GM21447 (cell line): ENCODE measurements around the gene ATP6AP2.
"Not testable (repeated sequence)": the region's sequence is repeated elsewhere in the genome, so short reads cannot be mapped to it uniquely, and the experiment has no call there.

ENCODE experiments used
- ATAC-seq: cut with Tn5 transposase; IDR thresholded peaks from one replicate; pipeline ENCODE4 v1.9.1; 2021; ENCODE audit not compliant: unreplicated experiment

Gene ATP6AP2

DNA sequence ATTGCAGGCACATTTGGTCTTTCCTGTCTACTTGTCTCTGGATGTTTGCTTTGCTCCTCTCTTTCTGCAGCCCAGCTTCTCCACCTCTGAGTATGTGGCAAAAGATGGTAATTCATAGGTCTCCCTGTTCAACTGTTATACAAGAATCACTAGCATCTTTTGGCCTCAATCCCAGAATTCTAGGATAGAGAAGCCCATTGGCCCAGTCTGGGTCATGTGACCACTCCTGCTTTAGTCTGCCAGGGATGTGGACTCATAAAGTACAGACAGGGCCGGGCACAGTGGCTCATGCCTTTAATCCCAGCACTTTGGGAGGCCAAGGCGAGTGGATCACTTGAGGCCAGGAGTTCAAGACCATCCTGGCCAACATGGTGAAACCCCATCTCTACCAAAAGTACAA lies 5.4 kb upstream of the ATP6AP2 start:
- not testable (repeated sequence) for ATAC-seq

DNA sequence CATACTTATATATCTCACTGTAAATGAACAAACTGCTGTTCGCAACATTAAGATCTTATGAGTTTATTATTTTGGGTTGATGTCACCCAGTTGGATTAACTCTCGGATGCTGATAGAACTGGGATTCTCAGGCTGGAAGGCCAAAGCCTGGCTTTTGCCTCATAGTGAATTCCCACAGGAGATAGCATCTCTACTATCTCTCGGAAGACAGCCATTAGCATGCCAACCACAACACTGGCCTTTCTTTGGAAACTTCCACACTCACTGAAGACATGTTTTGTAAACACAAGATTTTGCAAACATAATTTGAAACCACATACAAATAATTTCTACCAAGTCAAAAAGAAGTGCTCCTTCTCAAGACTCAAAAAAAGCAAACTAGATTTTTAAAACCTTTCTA lies 4.5 kb upstream of the ATP6AP2 start:
- no peak for ATAC-seq

DNA sequence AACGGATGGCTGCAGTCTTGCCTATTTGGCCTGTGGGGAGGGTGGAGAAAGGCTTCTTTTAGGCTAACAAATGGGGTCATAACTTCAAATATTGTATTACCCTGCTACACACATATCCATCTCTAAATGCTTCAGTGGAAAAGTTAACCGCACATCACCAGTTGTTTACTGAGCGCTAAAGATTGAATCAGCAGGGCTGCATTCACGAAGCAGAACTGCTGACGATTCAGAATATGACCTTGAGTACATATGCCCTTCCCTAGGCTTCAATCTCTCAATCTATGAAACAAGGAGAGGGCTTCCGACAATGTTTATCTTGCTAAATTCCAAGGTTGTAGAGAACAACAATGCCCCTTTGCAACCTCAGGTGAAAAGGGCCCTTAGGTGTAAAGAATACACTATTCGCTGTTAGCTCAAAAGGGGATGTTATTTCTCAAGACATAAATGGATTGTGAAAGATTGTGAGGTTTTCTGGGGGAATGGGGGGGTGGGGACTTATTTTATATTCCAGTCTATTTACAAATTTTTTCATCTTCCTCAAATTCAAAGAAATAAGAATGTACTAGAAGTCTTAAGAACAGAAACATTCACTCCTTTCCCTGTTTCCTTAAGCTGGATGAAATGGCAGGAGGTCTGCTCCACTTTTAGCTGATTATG lies 2.6 kb upstream of the ATP6AP2 start:
- no peak for ATAC-seq

DNA sequence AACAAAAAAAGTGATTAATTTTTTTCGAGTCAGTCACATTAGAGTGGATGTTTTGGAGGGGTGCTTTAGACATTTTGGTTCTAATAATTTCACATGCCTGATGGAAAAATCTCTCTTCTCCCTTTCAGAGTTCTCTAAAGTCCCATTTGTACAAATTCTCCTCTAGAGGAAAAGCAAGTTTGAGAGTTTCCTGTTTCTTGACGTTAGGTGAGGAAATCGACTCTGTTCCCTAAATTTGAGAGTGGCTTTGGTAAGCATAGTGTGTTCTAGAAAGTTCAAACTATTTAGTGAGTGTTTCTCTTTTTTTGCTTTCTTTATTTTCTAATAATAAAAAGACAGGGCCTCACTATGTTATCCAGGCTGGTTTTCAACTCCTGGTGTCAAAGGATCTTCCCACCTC lies 1.6 kb upstream of the ATP6AP2 start:
- no peak for ATAC-seq

DNA sequence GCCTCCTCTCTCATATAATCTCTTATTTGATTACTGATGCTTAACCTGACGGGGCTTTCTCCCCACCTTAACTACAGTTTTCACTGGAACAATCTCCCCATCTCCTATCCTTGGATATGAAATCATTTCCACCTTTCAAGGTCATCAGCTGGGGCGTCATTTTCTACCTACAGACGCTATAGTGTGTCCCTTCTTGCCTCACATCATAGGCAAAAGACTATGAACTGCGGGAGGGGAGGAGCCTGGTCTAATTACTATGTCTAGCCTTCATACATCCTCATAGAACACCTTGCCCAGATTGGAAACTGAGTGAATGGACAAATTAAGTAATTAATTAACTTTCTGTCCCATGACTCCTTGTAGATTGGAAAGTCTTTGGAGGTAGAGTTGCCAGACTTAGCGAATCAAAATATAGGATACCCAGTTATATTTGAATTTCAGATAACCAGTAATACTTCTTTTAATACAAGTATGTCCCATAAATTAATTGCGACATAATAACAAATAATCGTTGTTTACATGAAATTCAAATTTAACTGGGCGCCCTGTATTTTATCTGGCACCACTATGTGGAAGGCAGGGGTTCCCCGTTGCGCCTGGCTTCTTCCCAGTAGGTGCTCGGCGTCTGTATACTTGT lies 752 bp upstream of the ATP6AP2 start:
- ATAC-seq: peak; percentile 52

DNA sequence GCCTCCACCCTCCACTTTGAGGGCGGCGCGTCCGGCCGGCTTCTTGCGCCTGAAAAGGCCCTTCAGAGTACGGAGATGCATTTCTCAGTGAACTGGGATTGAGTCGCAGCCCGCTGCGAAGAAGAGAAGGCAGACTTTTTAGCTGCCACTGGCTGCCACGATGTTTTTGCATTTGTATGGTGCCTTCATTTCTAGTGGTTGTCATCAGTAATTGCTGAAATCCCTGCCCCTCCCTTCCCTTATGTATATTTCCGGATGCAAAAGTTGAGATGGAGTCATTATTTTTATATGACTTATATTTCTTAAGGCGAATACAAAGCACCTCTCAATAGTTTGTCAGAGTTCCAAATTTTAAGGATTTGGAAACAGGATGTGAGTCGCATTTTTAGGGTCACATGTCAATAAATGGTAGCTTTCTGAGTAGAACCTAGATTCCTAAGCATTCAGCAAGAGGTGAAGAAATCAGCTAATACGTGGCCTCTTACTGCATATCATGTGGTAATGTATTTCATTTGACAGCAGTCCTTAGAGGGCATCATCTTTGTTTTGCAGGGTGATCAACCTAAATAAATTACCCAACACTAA lies 658 bp downstream of the ATP6AP2 start:
- peak; percentile 6 for ATAC-seq

DNA sequence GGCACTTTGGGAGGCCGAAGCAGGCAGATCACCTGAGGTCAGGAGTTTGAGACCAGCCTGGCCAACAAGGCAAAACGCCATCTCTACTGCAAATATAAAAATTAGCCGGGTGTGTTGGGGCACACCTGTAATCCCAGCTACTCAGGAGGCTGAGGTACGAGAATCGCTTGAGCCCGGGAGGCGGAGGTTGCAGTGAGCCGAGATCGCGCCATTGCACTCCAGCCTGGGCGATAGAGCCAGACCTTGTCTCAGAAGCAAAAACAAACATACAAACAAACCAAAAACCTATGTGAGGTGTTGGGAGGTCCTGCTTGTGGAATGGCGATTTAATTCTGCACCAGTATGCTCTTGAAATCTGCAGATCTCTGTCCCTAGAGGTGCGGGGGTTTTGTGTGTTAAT lies 1.4 kb downstream of the ATP6AP2 start:
- not testable (repeated sequence) for ATAC-seq

DNA sequence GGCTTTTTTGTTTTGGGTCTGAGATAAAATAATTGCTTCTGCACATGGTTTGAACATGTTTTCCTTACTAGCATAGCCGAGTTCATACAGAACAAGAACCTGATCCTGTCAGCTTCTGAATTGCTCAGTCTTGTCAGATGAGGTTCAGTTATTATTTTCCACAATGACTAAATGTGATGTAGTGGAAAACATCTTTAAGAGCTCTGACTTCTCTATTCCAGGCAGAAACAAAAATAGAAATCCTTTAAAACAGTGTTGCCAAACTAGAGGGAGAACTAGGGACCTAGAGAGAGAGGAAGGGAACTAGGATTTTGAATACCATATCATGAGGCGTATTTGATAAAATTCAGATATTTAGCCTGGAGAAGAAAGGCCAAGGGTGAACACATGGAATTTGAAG lies 2.0 kb downstream of the ATP6AP2 start:
- no peak for ATAC-seq

DNA sequence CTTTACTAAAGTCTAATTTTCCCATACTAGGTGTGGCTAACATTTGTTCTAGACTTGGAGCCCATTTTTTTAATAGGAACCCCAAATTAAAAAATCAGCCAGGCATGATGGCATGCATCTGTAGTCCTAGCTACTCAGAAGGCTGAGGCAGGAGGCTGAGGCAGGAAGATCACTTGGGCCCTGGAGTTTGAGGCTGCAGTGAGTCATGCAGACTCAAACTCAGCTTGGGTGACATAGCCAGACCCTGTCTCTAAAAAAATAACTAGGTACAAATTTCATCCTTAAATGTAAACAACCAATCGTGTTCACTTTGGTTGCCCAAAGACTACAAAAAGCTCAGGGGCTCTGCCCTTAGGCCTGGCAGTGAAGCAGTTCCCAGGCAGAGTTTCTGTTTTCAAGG lies 6.9 kb downstream of the ATP6AP2 start:
- ATAC-seq: not testable (repeated sequence)

DNA sequence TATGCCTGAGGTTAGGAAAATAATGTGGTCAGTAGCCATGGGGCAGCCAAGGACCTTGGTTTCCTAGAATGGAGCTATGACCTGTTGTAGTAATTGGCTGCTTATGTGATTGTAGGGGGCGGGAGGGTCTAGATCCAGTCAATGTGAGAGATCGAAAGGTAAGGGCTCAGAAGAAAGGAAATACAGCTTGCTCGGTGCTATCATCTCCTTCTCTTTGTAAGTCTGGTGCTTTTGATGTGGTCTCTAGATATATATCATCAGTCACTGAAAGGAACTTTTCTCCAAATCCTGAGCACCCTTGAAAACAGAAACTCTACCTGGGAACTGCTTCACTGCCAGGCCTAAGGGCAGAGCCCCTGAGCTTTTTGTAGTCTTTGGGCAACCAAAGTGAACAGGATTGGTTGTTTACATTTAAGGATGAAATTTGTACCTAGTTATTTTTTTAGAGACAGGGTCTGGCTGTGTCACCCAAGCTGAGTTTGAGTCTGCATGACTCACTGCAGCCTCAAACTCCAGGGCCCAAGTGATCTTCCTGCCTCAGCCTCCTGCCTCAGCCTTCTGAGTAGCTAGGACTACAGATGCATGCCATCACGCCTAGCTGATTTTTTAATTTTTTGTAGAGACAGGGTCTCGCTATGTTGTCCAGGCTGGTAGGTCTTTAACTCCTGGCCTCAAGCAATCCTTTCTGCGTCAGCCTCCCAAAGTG lies 9.0 kb downstream of the ATP6AP2 start:
- not testable (repeated sequence) for ATAC-seq

DNA sequence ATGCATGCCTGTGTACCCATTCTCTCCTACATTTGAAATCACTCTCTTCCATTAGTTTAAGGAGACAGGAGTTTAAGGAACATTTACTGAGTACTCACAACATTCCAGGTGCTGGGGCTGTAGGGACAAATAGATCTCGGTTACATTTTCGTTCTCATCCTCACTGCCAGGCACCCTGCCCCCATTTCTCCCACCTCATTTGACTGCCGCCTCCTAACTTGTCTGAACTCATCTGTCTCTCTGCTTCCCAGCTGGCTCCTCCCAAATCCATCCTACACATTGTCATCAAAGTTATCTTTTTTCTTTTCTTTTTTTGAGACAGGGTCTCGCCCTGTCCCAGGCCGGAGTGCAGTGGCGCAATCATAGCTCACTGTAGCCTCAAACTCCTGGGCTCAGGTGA lies 22.7 kb downstream of the ATP6AP2 start:
- ATAC-seq: no peak

DNA sequence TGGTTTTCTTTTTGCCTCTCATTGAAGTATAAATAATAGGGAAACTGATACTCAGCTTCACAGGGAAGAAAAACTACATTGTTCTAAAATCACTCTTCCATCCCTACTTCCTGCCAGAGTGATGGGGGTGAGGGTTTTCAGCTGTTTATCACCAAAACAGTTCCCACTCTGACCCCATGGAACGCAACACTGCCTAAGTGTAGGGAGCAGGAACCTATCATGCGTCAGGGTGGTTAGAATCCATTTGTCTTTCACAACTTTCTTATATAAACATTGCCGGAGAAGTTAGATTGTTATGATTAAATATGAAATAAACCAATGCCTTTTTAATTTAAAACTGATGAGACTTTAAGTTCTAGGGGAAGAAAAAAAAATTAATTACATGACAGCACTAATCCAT lies 26.6 kb downstream of the ATP6AP2 start:
- ATAC-seq: no peak

DNA sequence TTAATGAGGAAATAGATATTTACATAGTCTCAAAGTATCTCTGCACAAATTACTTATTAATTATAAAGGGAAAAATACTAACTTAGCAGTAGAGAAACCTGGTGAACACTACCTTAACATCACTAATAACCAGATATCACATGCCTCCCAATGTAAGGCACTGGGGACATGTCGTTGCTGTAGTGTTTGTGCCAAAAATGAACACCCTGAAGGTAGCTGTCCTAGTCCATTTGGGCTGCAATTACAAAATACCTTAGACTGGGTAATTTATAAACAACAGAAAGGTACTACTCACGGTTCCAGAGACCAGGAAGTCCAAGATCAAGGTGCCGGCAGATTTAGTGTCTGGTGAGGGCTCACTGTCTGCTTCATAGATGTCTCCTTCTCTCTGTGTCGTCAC lies 31.7 kb downstream of the ATP6AP2 start:
- no peak for ATAC-seq

DNA sequence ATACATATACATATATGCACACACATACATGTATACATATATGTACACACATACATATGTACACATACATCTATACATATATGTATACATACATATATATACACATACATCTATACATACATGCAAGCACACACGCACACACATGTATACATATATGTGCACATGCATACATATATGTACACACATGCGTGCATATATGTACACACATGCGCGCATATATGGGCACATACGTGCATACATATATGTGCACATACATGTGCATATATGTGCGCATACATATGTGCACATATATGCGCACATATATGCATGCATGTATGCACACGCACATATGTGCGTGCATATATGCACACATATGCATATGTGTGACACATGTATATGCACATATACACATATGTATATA lies 35.2 kb downstream of the ATP6AP2 start:
- ATAC-seq: no peak

DNA sequence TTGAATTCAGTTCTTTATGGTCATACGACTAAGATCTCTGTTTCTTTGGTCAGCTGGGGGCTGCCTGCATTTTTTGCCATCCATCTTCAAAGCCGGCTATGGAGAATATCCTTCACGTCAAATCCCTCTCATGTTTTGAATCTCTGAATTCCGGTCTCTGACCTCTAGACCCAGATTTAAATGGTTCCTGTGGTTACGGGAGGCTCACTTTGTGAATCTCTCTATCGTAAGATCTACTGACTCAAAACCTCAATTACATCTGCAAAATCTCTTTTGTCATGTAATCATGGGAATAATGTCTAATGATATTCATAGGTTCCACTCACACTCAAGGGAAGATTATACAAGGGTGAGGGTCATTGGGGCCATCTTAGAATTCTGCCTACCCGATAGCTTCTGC lies 36.8 kb downstream of the ATP6AP2 start:
- no peak for ATAC-seq

DNA sequence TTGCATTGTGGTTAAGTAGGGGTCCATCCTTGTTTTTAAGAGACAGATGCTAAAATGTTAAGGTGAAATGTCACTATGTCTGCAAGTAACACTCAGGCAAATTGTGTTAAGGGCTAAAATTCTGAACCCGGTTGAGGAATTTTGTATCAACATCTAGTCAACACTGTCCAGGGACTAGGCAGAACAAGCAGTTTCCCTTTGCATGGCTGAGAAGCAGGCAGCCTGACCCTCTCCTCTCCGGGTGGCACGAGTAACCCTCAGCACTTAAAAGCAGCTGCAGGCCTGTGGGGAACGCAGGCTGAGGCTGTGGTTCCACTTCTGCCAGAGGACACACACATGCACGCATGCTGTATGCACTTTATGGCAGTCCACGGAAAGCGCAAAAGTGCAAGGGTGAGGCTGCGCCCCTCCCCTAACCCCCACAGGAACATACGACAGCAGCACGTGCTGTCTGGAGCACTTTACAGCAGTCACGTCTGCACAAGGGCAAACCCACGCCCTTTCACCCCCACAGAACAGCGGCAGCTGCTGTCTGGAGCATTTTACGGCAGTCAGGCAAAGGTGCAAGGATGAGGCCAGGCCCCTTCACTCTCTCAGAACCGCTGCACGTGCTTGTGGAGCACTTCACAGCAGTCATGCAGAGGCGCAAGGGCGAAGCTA lies 41.8 kb downstream of the ATP6AP2 start:
- no peak for ATAC-seq

DNA sequence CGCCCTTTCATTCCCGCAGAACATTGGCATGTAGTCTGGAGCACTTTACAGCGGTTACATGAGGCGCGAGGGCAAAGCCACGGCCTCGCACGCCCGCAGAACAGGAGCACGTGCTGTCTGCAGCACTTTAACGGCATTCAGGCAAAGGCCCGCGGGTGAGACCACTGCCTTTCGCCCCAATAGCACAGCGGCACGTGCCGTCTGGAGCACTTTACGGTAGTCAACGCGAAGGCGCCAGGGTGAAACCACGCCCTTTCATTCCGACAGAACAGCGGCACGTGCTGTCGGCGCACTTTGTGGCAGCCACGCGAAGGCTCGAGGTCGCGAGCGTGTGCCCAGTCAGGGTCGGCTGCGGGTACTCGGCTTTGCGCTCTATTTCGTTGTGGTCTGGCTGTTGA lies 42.4 kb downstream of the ATP6AP2 start, which contains the start of gene MPC1L:
TSS of gene MPC1L (plus strand) at position 290 of the 398 bp plus-strand sequence. CDS start 138 bp downstream, outside the sequence.
- ATAC-seq: no peak

DNA sequence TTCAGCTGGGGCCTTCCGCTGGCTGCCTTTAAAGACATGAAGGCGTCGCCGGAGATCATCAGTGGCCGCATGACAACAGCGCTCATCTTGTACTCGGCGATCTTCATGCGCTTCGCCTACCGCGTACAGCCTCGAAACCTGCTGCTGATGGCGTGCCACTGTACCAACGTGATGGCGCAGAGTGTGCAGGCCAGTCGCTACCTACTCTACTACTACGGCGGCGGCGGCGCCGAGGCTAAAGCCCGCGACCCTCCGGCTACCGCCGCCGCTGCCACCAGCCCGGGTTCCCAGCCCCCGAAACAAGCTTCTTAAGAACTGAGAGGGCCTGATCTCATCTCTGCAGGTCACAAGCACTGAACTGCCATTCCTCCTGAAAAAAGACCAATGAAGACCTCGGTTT lies 42.9 kb downstream of the ATP6AP2 start:
- ATAC-seq: no peak

DNA sequence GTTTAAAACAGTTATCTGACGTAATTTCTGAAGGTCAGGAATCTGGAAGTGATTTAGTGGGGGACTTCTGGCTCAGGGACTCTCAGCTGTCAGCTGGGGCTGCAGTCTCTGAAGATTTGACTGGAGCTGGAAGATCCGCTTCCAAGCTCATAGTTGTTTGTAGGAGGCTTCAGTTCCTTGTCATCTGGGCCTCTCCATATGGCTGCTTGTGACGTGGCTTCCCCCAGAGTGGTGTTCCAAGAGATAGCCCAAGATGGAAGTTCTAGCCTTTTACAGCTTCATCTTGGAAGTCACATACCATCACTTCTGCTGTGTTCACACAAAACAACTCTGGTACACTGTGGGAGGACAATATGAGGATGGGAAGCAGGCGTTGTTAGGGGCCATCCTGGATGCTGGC lies 44.5 kb downstream of the ATP6AP2 start:
- ATAC-seq: no peak

DNA sequence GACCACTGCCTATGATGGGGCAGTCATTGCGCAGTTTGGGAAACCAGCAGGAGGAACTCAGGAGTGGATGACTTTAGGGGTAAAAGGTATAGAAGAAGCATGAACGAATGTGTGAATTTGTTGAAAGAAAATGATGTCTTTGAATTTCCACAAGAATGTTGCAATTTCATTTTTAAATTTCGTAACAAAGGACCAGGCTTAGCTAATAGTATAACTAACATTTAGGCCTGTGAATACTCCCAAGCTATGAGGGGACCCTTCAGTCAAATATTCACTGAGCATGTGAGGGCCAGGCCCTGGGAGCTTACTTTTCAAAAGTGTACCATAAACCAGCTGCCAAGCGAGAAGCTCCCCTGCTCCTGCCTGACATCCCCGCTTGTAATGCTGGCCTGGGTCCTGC lies 47.7 kb downstream of the ATP6AP2 start:
- no peak for ATAC-seq

DNA sequence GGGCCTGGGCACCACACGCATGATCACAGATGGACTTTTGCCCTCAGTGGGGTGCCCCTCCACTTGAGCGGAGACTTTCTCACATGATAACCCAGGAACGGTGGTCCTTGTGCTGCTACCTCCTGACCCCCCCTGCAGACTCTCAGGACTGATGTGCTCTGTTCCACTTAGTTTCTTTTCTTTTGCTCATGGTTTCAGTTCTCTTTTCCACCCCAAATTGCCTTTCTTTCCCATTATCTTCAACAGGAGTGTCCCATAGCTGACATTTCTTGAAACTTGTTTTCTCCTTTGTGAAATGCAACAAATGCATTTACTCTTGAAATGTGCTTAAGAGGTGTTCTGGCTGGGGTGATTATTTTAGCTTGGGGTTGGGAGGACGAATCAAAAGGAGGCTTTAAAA lies 51.4 kb downstream of the ATP6AP2 start:
- ATAC-seq: no peak
